Smooth muscle cell (in vitro differentiated cells): ENCODE data around the gene ITPKB. TPM values are rescaled to one million over a fixed set of nuclear protein-coding genes. Genes with fewer than 3 reads are reported as not detected.
"Not testable (repeated sequence)": the region's sequence is repeated elsewhere in the genome, so short reads cannot be mapped to it uniquely, and the experiment has no call there.

Source experiments
- DNase-seq: peaks from one replicate; lab custom pipeline; 2025; ENCODE audit not compliant: unreplicated experiment; lab: John Stamatoyannopoulos, UW
- H2AFZ ChIP-seq: fragments of 200-600 bp; sonication (generic); 2 replicates; pipeline ENCODE4 v1.6.0; 2016; ENCODE audit warnings: antibody characterized with exemption, low read depth, mild to moderate bottlenecking
- H3F3A ChIP-seq: fragments of 200-600 bp; sonication (generic); 2 replicates; pipeline ENCODE4 v1.6.0; 2017; ENCODE audit warnings: antibody characterized with exemption, low read depth
- H3K27ac ChIP-seq: fragments of 200-600 bp; sonication (generic); 2 replicates; pipeline ENCODE4 v1.5.1; 2016; ENCODE audit warnings: low read depth, mild to moderate bottlenecking
- H3K27me3 ChIP-seq: fragments of 200-600 bp; sonication (generic); 2 replicates; pipeline ENCODE4 v1.6.1; 2016; ENCODE audit warnings: low read depth, mild to moderate bottlenecking
- H3K36me3 ChIP-seq: fragments of 200-600 bp; sonication (generic); 2 replicates; pipeline ENCODE4 v1.5.1; 2016; ENCODE audit warnings: low read depth
- H3K4me1 ChIP-seq: fragments of 200-600 bp; sonication (generic); 2 replicates; pipeline ENCODE4 v1.5.1; 2016; ENCODE audit warnings: low read depth
- H3K4me2 ChIP-seq: fragments of 200-600 bp; sonication (generic); 2 replicates; pipeline ENCODE4 v1.6.0; 2016; ENCODE audit warnings: mild to moderate bottlenecking
- H3K4me3 ChIP-seq: fragments of 200-600 bp; sonication (generic); 2 replicates; pipeline ENCODE4 v1.5.1; 2016; ENCODE audit warnings: mild to moderate bottlenecking
- H3K79me2 ChIP-seq: fragments of 200-600 bp; sonication (generic); 2 replicates; pipeline ENCODE4 v1.6.0; 2016; ENCODE audit warnings: low read depth, mild to moderate bottlenecking
- H3K9ac ChIP-seq: fragments of 200-600 bp; sonication (generic); 2 replicates; pipeline ENCODE4 v1.6.0; 2016; ENCODE audit warnings: low read depth
- H3K9me3 ChIP-seq: fragments of 200-600 bp; sonication (generic); replicated peaks from 2 replicates; pipeline ENCODE4 v1.5.1; 2016; ENCODE audit warnings: low read depth
- H4K20me1 ChIP-seq: fragments of 200-600 bp; sonication (generic); 2 replicates; pipeline ENCODE4 v1.6.0; 2016; ENCODE audit warnings: low read depth
- WGBS: methylation state at CpG from one replicate; pipeline ENCODE4 v1.1.7; 2016; ENCODE audit warnings: low lambda C conversion rate; 5-methylcytosine and 5-hydroxymethylcytosine counted together
- polyA plus RNA-seq: library from polyadenylated mRNA; unstranded; fragments of >200 nt; fragmentation: Nextera tagmentation; extraction: Ambion mirVana; gene quantifications from 2 replicates; pipeline ENCODE4 v1.2.1, GENCODE V29; 2016
- total RNA-seq: library from RNA; depleted of rRNA; stranded (reverse); fragments of >200 nt; gene quantifications from 2 replicates; pipeline ENCODE4 v1.2.3, GENCODE V29; 2014
- TF ChIP-seq, protein P1 (sequence below): fragments of 200-600 bp; sonication (generic); IDR thresholded peaks from 2 replicates; pipeline ENCODE4 v1.5.1; 2017; ENCODE audit warnings: borderline replicate concordance, mild to moderate bottlenecking, antibody characterized with exemption; ENCODE audit not compliant: insufficient read depth, poor library complexity, severe bottlenecking

Gene ITPKB
- total and polyA plus RNA-seq, 2 experiments from 2014 or later, result 8.9 to 11.4 TPM

DNA sequence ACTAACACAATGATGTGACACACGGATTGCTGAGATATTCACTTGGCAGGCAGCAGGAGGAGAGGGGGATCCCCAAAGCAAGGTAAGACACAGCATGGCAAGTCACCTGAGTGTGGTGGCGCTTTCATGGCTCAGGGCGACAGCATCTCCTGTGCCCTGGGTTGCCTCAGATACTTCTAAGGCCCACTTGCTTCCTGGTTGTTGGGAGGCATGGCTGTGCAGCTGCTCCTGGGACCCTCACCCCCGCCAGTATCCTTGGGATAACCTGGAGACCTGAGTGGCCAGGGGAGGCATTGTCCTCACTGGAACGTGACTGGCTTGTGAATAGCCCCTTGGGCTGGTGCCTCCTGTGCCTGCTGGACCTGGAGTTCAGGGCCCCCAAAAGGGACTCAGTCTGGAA, 120.7 kb downstream of the ITPKB start:
- H3K27ac ChIP-seq, result no peak overlapping the region
- H3K79me2 ChIP-seq, result no peaks in the 10 kb centered on the region
- no peak overlapping the region for H3K4me3 ChIP-seq
- H3K4me2 ChIP-seq, result no peak overlapping the region
- H3K4me1 ChIP-seq, result no peaks in the 10 kb centered on the region
- H3K9ac ChIP-seq, result no peak overlapping the region
- H4K20me1 ChIP-seq, result no peaks in the 10 kb centered on the region
- TF ChIP-seq, protein P1, sequence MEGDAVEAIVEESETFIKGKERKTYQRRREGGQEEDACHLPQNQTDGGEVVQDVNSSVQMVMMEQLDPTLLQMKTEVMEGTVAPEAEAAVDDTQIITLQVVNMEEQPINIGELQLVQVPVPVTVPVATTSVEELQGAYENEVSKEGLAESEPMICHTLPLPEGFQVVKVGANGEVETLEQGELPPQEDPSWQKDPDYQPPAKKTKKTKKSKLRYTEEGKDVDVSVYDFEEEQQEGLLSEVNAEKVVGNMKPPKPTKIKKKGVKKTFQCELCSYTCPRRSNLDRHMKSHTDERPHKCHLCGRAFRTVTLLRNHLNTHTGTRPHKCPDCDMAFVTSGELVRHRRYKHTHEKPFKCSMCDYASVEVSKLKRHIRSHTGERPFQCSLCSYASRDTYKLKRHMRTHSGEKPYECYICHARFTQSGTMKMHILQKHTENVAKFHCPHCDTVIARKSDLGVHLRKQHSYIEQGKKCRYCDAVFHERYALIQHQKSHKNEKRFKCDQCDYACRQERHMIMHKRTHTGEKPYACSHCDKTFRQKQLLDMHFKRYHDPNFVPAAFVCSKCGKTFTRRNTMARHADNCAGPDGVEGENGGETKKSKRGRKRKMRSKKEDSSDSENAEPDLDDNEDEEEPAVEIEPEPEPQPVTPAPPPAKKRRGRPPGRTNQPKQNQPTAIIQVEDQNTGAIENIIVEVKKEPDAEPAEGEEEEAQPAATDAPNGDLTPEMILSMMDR, result no peak
- 72% methylated on average over 5 of the region's 5 CpGs for WGBS
- no peaks in the 10 kb centered on the region for H3K9me3 ChIP-seq
- no peaks in the 10 kb centered on the region for H3K27me3 ChIP-seq
- no peak overlapping the region for H2AFZ ChIP-seq
- H3F3A ChIP-seq, result no peaks in the 10 kb centered on the region
- H3K36me3 ChIP-seq, result no peaks in the 10 kb centered on the region
- DNase-seq, result no peak

DNA sequence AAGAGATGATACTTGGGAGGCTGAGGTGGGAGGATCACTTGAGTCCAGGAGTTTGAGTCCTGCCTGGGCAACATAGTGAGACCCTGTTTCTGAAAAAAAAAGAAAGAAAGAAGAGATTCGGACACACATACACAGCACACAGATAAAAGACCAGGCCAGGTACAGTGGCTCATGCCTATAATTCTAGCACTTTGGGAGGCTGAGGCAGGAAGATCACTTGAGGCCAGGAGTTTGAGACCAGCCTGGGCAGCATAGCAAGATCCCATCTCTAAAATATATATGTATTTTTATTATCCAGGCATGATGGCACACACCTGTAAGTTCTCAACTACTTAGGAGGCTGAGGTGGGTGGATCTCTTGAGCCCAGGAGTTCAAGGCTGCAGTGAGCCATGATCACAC, 121.4 kb downstream of the ITPKB start:
- not testable (repeated sequence) for H3K36me3 ChIP-seq, H3K4me3 ChIP-seq, H3K27ac ChIP-seq, H4K20me1 ChIP-seq, H3K9ac ChIP-seq, DNase-seq, H3F3A ChIP-seq, H3K4me1 ChIP-seq, H3K79me2 ChIP-seq, H2AFZ ChIP-seq, H3K9me3 ChIP-seq, H3K4me2 ChIP-seq, H3K27me3 ChIP-seq
- WGBS, result 100% methylated on average over 1 of the region's 1 CpG

DNA sequence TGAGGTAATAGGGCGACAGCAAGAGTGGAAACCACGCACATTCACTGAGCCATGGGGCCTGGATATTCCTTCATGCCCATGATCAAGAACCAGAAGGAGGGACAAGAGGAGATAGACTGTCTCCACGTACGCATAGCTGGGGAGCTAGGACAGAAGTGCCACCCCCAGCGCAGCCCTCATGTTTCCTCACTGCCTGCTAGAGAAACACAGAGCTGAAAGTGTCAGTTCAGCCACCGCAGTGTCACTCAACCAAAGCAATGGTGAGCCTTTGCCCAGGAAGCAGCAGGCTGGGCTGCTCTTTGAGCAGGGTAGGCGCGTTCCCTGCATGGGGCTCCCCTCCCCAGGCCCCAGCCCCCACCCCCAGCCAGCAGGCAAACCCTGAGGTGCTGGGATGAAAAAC, 122.0 kb downstream of the ITPKB start:
- H3K4me1 ChIP-seq, result no peaks in the 10 kb centered on the region
- DNase-seq, result no peak
- H3K27ac ChIP-seq, result no peak overlapping the region
- H3K36me3 ChIP-seq, result no peaks in the 10 kb centered on the region
- H3F3A ChIP-seq, result no peaks in the 10 kb centered on the region
- no peak overlapping the region for H3K4me3 ChIP-seq
- no peak overlapping the region for H2AFZ ChIP-seq
- no peak overlapping the region for H3K9ac ChIP-seq
- no peaks in the 10 kb centered on the region for H3K9me3 ChIP-seq
- H3K4me2 ChIP-seq, result no peak overlapping the region
- no peaks in the 10 kb centered on the region for H3K79me2 ChIP-seq
- 82% methylated on average over 8 of the region's 8 CpGs for WGBS
- no peaks in the 10 kb centered on the region for H4K20me1 ChIP-seq
- TF ChIP-seq, protein P1, result no peak
- no peaks in the 10 kb centered on the region for H3K27me3 ChIP-seq

DNA sequence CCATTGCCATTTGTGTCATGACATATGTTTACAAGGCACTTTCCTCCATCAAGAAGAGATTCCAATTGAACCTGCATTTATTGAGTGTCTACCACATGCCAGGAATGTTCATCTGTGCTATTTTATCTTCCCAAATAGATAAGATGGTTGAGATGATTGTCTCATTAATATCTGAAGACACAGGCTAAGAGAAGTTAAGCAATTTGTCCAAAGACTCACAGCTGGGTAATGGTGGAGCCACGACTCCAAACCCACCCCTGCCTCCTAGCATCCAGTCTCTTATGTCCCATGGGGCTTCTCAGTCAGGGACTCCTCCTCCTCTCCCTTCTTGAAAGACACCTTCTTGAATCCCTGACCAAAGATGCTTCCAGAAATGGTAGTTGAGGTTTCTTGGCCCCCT, 122.4 kb downstream of the ITPKB start:
- Histone ChIP-seq H3F3A (no peaks in the 10 kb centered on the region), H3K4me3 (no peak overlapping the region), H2AFZ (no peak overlapping the region), H3K9me3 (no peaks in the 10 kb centered on the region), H3K36me3 (no peaks in the 10 kb centered on the region), H3K27me3 (no peaks in the 10 kb centered on the region), H3K27ac (no peak overlapping the region), H4K20me1 (no peaks in the 10 kb centered on the region), H3K4me1 (no peaks in the 10 kb centered on the region), H3K9ac (no peak overlapping the region), H3K79me2 (no peaks in the 10 kb centered on the region), H3K4me2 (no peak overlapping the region)
- 91% methylated on average over 1 of the region's 1 CpG for WGBS
- TF ChIP-seq, protein P1, result no peak
- no peak for DNase-seq
